ACC112 (cell line): ENCODE measurements around the gene ZNRF1.

Experiments
- H2AFZ ChIP-seq: fragments of 200-600 bp; sonication (generic); one replicate; pipeline ENCODE4 v1.6.0; 2017; ENCODE audit warnings: antibody characterized with exemption, low read length; ENCODE audit not compliant: unreplicated experiment
- H3K27ac ChIP-seq: fragments of 200-600 bp; sonication (generic); 2 replicates; pipeline ENCODE4 v1.5.1; 2014; ENCODE audit warnings: low read depth, mild to moderate bottlenecking, antibody characterized with exemption, low read length, moderate library complexity
- H3K27me3 ChIP-seq: fragments of 200-600 bp; sonication (generic); 2 replicates; pipeline ENCODE4 v1.6.1; 2014; ENCODE audit warnings: mild to moderate bottlenecking, antibody characterized with exemption, low read length, moderate library complexity, mixed read lengths; ENCODE audit not compliant: insufficient read depth
- H3K36me3 ChIP-seq: fragments of 200-600 bp; sonication (generic); 2 replicates; pipeline ENCODE4 v1.6.1; 2016; ENCODE audit warnings: mild to moderate bottlenecking, antibody characterized with exemption, low read length, moderate library complexity, mixed read lengths; ENCODE audit not compliant: insufficient read depth
- H3K4me1 ChIP-seq: fragments of 200-600 bp; sonication (generic); one replicate; pipeline ENCODE4 v1.6.1; 2016; ENCODE audit warnings: low read length, mixed read lengths; ENCODE audit not compliant: insufficient read depth, unreplicated experiment, control insufficient read depth
- H3K4me3 ChIP-seq: fragments of 200-600 bp; sonication (generic); 2 replicates; pipeline ENCODE4 v1.5.1; 2014; ENCODE audit warnings: mild to moderate bottlenecking, low read depth, low read length
- H3K79me2 ChIP-seq: fragments of 200-600 bp; sonication (generic); one replicate; pipeline ENCODE4 v1.6.0; 2016; ENCODE audit warnings: low read length; ENCODE audit not compliant: control insufficient read depth, unreplicated experiment, insufficient read depth

ZNRF1 gene

GRCh38 chr16:74998481-74999218, at the start of gene ZNRF1:
Gene ZNRF1 (plus strand): TSS chr16:74999024. CDS start chr16:74999672, 648 bp downstream.
- Histone ChIP-seq H3K36me3 (no peaks in the 10 kb centered on the region), H3K27ac (no peak within 1 kb of the TSS), H3K4me1 (peaks cover 18% of the 10 kb centered on the region), H2AFZ (peak within 1 kb of the TSS; percentile 98), H3K79me2 (peaks cover 40% of the 10 kb centered on the region), H3K4me3 (peak within 1 kb of the TSS; percentile 80), H3K27me3 (no peaks in the 10 kb centered on the region)

- H3K4me1 ChIP-seq: no peaks in the 10 kb centered on the region
- H3K27ac ChIP-seq: no peak overlapping the region
- H2AFZ ChIP-seq: no peak overlapping the region
- no peak overlapping the region for H3K4me3 ChIP-seq
- 0 out of 2 replicates have a peak, but pooled peaks cover 6% of the 10 kb centered on the region for H3K36me3 ChIP-seq
- H3K79me2 ChIP-seq: no peaks in the 10 kb centered on the region
- H3K27me3 ChIP-seq: no peaks in the 10 kb centered on the region
Measured at GRCh38 chr16:74949309-74949708, 49.5 kb upstream of the ZNRF1 start.

- H3K36me3 ChIP-seq: peaks cover 8% of the 10 kb centered on the region
- H3K79me2 ChIP-seq: no peaks in the 10 kb centered on the region
- H3K4me3 ChIP-seq: no peak overlapping the region
- no peak overlapping the region for H3K27ac ChIP-seq
- no peak overlapping the region for H2AFZ ChIP-seq
- H3K4me1 ChIP-seq: no peaks in the 10 kb centered on the region
- H3K27me3 ChIP-seq: no peaks in the 10 kb centered on the region
Measured at GRCh38 chr16:74950511-74950910, 48.3 kb upstream of the ZNRF1 start.

GRCh38 chr16:74951206-74951605, 47.6 kb upstream of the ZNRF1 start:
- H3K27me3 ChIP-seq: no peaks in the 10 kb centered on the region
- H3K27ac ChIP-seq: no peak overlapping the region
- peaks cover 8% of the 10 kb centered on the region for H3K36me3 ChIP-seq
- no peaks in the 10 kb centered on the region for H3K4me1 ChIP-seq
- H3K4me3 ChIP-seq: no peak overlapping the region
- no peaks in the 10 kb centered on the region for H3K79me2 ChIP-seq
- H2AFZ ChIP-seq: no peak overlapping the region

- Histone ChIP-seq H3K27ac (no peak overlapping the region), H3K79me2 (no peaks in the 10 kb centered on the region), H3K4me1 (no peaks in the 10 kb centered on the region), H3K36me3 (peaks cover 8% of the 10 kb centered on the region), H2AFZ (no peak overlapping the region), H3K4me3 (no peak overlapping the region), H3K27me3 (no peaks in the 10 kb centered on the region)
Measured at GRCh38 chr16:74951681-74952080, 47.1 kb upstream of the ZNRF1 start.

GRCh38 chr16:74954763-74955162, 44.1 kb upstream of the ZNRF1 start:
- Histone ChIP-seq H3K36me3 (peaks cover 5% of the 10 kb centered on the region), H3K4me1 (no peaks in the 10 kb centered on the region), H3K27me3 (no peaks in the 10 kb centered on the region), H3K27ac (no peak overlapping the region), H2AFZ (no peak overlapping the region), H3K79me2 (no peaks in the 10 kb centered on the region), H3K4me3 (no peak overlapping the region)

- no peaks in the 10 kb centered on the region for H3K79me2 ChIP-seq
- no peak overlapping the region for H3K4me3 ChIP-seq
Measured at GRCh38 chr16:74973304-74973703, 25.5 kb upstream of the ZNRF1 start.

GRCh38 chr16:74975591-74975990, 23.2 kb upstream of the ZNRF1 start:
- Histone ChIP-seq H3K27me3 (no peaks in the 10 kb centered on the region), H3K4me1 (no peaks in the 10 kb centered on the region), H3K4me3 (no peak overlapping the region), H2AFZ (no peak overlapping the region), H3K36me3 (no peaks in the 10 kb centered on the region), H3K79me2 (no peaks in the 10 kb centered on the region), H3K27ac (no peak overlapping the region)

More at GRCh38 chr16:74973304-74973703, 25.5 kb upstream of the ZNRF1 start:
- no peak overlapping the region for H3K27ac ChIP-seq
- H3K4me1 ChIP-seq: no peaks in the 10 kb centered on the region
- H2AFZ ChIP-seq: no peak overlapping the region
- no peaks in the 10 kb centered on the region for H3K27me3 ChIP-seq
- no peaks in the 10 kb centered on the region for H3K36me3 ChIP-seq

GRCh38 chr16:74982256-74982655, 16.6 kb upstream of the ZNRF1 start:
- no peak overlapping the region for H3K4me3 ChIP-seq
- H3K27ac ChIP-seq: no peak overlapping the region
- no peaks in the 10 kb centered on the region for H3K4me1 ChIP-seq
- H3K79me2 ChIP-seq: peaks cover 16% of the 10 kb centered on the region
- H2AFZ ChIP-seq: no peak overlapping the region
- H3K36me3 ChIP-seq: no peaks in the 10 kb centered on the region
- no peaks in the 10 kb centered on the region for H3K27me3 ChIP-seq

- no peaks in the 10 kb centered on the region for H3K27me3 ChIP-seq
- H3K4me3 ChIP-seq: peak overlapping the region; percentile 93
- H3K79me2 ChIP-seq: peaks cover 16% of the 10 kb centered on the region
- H3K27ac ChIP-seq: no peak overlapping the region
- peak overlapping the region; percentile 85 for H2AFZ ChIP-seq
- H3K36me3 ChIP-seq: no peaks in the 10 kb centered on the region
- H3K4me1 ChIP-seq: no peaks in the 10 kb centered on the region
Measured at GRCh38 chr16:74984194-74984528, 14.7 kb upstream of the ZNRF1 start.

GRCh38 chr16:74984529-74985296, 14.1 kb upstream of the ZNRF1 start, which contains the start of gene WDR59:
Gene WDR59 (minus strand): TSS chr16:74985123. CDS start chr16:74985017, 106 bp downstream.
- peak within 1 kb of the TSS; percentile 93 for H3K4me3 ChIP-seq
- H3K27me3 ChIP-seq: no peaks in the 10 kb centered on the region
- H3K4me1 ChIP-seq: no peaks in the 10 kb centered on the region
- H2AFZ ChIP-seq: peak within 1 kb of the TSS; percentile 85
- no peak within 1 kb of the TSS for H3K27ac ChIP-seq
- peaks cover 16% of the 10 kb centered on the region for H3K79me2 ChIP-seq
- no peaks in the 10 kb centered on the region for H3K36me3 ChIP-seq
